Neuronal stem cell (in vitro differentiated cells): ENCODE data around the gene LMF1.

Experiments used
- DNase-seq: peaks from one replicate; pipeline ENCODE4 v3.0.0-alpha.2; 2013; ENCODE audit warnings: low spot score
- H2AFZ ChIP-seq: one replicate; pipeline ENCODE4 v1.6.1; 2013; ENCODE audit warnings: mild to moderate bottlenecking, low read length, inconsistent platforms
- H2AK5ac ChIP-seq: 2 replicates; pipeline ENCODE4 v1.6.1; 2013; ENCODE audit warnings: low read depth, mild to moderate bottlenecking, inconsistent platforms, low read length, moderate library complexity, mixed read lengths
- H2BK120ac ChIP-seq: 2 replicates; pipeline ENCODE4 v1.6.1; 2013; ENCODE audit warnings: low read depth, mild to moderate bottlenecking, inconsistent platforms, low read length, moderate library complexity, mixed read lengths
- H2BK12ac ChIP-seq: one replicate; pipeline ENCODE4 v1.6.1; 2013; ENCODE audit warnings: low read length, inconsistent platforms
- H2BK15ac ChIP-seq: 2 replicates; pipeline ENCODE4 v1.6.1; 2013; ENCODE audit warnings: mild to moderate bottlenecking, low read length, inconsistent platforms, mixed read lengths
- H2BK5ac ChIP-seq: one replicate; pipeline ENCODE4 v1.6.1; 2013; ENCODE audit warnings: inconsistent platforms, mild to moderate bottlenecking, low read length, moderate library complexity
- H3K14ac ChIP-seq: one replicate; pipeline ENCODE4 v1.6.1; 2013; ENCODE audit warnings: low read length, inconsistent platforms
- H3K18ac ChIP-seq: 2 replicates; pipeline ENCODE4 v1.6.1; 2013; ENCODE audit warnings: low read length, inconsistent platforms
- H3K23ac ChIP-seq: 2 replicates; pipeline ENCODE4 v1.6.1; 2013; ENCODE audit warnings: low read depth, mild to moderate bottlenecking, mixed read lengths, low read length, inconsistent platforms; ENCODE audit not compliant: poor library complexity
- H3K27ac ChIP-seq: replicated peaks from 3 replicates; pipeline ENCODE4 v1.5.1; 2013; ENCODE audit warnings: low read length, inconsistent platforms
- H3K27me3 ChIP-seq, 3 experiments: 2 replicates each; pipeline ENCODE4 v1.6.1; 2013; ENCODE audit warnings: low read length in 3 of 3, mild to moderate bottlenecking in 2 of 3, inconsistent platforms in 1 of 3, low read depth in 1 of 3, mixed read lengths in 1 of 3, moderate library complexity in 1 of 3; ENCODE audit not compliant: control insufficient read depth in 3 of 3, insufficient read depth in 3 of 3
- H3K36me3 ChIP-seq, 2 donors: replicated peaks in 1 of 2; 2 replicates each; pipeline ENCODE4 v1.6.1; 2013; ENCODE audit warnings: low read length in 2 of 2; ENCODE audit not compliant: control insufficient read depth in 2 of 2, insufficient read depth in 2 of 2
- H3K4ac ChIP-seq: 2 replicates; pipeline ENCODE4 v1.6.1; 2013; ENCODE audit warnings: inconsistent platforms, mild to moderate bottlenecking, low read length, moderate library complexity
- H3K4me1 ChIP-seq, 2 donors: 1 replicate in 1 of 2; 2 replicates in 1 of 2; pipeline ENCODE4 v1.6.1; 2013; ENCODE audit warnings: low read length in 2 of 2, low read depth in 1 of 2; ENCODE audit not compliant: control insufficient read depth in 2 of 2, insufficient read depth in 1 of 2
- H3K4me2 ChIP-seq: one replicate; pipeline ENCODE4 v1.6.1; 2013; ENCODE audit warnings: mild to moderate bottlenecking, low read length, inconsistent platforms; ENCODE audit not compliant: insufficient read depth, poor library complexity, severe bottlenecking
- H3K4me3 ChIP-seq, 2 donors: 2 replicates each; pipeline ENCODE4 v1.5.1; 2013; ENCODE audit warnings: low read length in 2 of 2, mild to moderate bottlenecking in 2 of 2, inconsistent platforms in 1 of 2, moderate library complexity in 1 of 2
- H3K79me1 ChIP-seq: one replicate; pipeline ENCODE4 v1.6.1; 2013; ENCODE audit warnings: low read depth, mild to moderate bottlenecking, inconsistent platforms, low read length, moderate library complexity
- H3K9ac ChIP-seq: one replicate; pipeline ENCODE4 v1.6.1; 2013; ENCODE audit warnings: mild to moderate bottlenecking, low read depth, low read length, inconsistent platforms; ENCODE audit not compliant: poor library complexity
- H3K9me3 ChIP-seq, 2 donors: replicated peaks in 1 of 2; 2 replicates each; pipeline versions ENCODE3 to v1.6.1; 2013; ENCODE audit warnings: low read length in 2 of 2, mild to moderate bottlenecking in 2 of 2, inconsistent platforms in 1 of 2, low read depth in 1 of 2, mixed read lengths in 1 of 2, moderate library complexity in 1 of 2; ENCODE audit not compliant: control insufficient read depth in 2 of 2, insufficient read depth in 1 of 2
- H4K8ac ChIP-seq: one replicate; pipeline ENCODE4 v1.6.1; 2013; ENCODE audit warnings: low read depth, mild to moderate bottlenecking, inconsistent platforms, low read length, moderate library complexity
- H4K91ac ChIP-seq: one replicate; pipeline ENCODE4 v1.6.1; 2013; ENCODE audit warnings: low read length, low read depth, mild to moderate bottlenecking, inconsistent platforms; ENCODE audit not compliant: poor library complexity
- WGBS, 2 donors: extraction: QIAGEN DNeasy Blood & Tissue Kit; methylation state at CpG; one replicate each; pipeline ENCODE4 v1.1.7; 2013; ENCODE audit warnings: missing lambda C conversion rate in 2 of 2, mixed read lengths in 1 of 2; ENCODE audit not compliant: insufficient read length in 2 of 2, insufficient replicate concordance in 1 of 2; ENCODE audit errors: extremely low coverage in 2 of 2; 5-methylcytosine and 5-hydroxymethylcytosine counted together

The LMF1 gene

DNA sequence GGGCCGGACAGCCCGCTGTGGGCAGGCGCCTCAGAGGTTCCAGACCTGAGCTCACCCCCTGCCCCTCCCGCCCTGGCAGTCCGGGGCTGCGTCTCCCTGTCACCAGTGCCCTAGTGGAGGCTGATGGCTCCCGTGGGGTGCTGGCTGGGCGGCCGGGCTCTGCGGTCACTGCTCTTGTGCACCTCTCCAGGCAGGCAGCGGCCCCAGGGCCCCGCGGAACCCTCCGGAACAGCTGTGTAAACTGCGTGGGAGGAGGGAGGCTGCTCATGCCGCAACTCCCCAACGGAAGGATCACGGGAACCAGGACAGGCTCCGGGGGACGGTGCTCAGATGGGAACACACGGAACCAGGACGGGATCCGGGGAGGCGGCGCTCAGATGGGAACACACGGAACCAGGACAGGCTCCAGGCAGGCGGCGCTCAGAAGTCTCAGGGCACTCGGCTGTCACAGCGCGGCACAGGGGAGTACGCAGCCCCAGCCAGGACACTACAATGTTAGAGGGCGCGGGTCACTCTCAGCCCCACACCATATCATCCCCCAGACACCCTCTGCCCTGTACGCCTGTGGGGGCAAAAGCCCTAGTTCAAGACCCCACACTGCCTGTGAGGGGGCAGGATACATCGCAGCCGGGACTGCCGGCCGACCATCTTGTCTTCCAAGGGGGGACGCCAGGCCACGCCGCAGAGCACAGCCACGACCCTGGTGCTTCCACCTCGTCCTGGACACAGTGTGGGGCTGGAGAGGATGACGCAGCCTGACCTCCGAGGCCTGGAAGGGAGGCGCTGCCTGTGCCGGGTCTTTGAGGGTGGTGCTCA is 96.2 kb downstream of the LMF1 start:
- Histone ChIP-seq H2BK120ac (no peak overlapping the region), H2BK15ac (no peak overlapping the region), H3K23ac (peak overlapping the region; percentile 89), H4K91ac (peak overlapping the region; percentile 53), H3K4me2 (no peak overlapping the region), H3K4me3 (no peak overlapping the region), H3K9me3 (peaks cover 0 to 2% of the 10 kb centered on the region in 2 donors), H2AFZ (no peak overlapping the region), H2BK5ac (no peak overlapping the region), H3K27me3 (no peaks in the 10 kb centered on the region), H3K79me1 (peaks cover 5% of the 10 kb centered on the region), H3K4me1 (no peaks in the 10 kb centered on the region), H3K18ac (peak overlapping the region; percentile 48), H3K4ac (no peak overlapping the region), H2AK5ac (peak overlapping the region; percentile 43), H3K14ac (peak overlapping the region; percentile 89), H3K36me3 (no peaks in the 10 kb centered on the region), H3K9ac (no peak overlapping the region), H4K8ac (peak overlapping the region; percentile 4), H3K27ac (no peak overlapping the region), H2BK12ac (no peak overlapping the region)
- WGBS, 2 donors, result no CpG with 5 or more reads among the region's 48 CpGs
- no peak for DNase-seq

GRCh38 chr16:873889-874288 is 96.9 kb downstream of the LMF1 start:
- Histone ChIP-seq H3K4me3 (no peak overlapping the region), H3K79me1 (peaks cover 5% of the 10 kb centered on the region), H3K4me1 (no peaks in the 10 kb centered on the region), H2BK15ac (no peak overlapping the region), H2BK120ac (no peak overlapping the region), H2BK5ac (no peak overlapping the region), H3K27ac (no peak overlapping the region), H3K18ac (no peak overlapping the region), H3K14ac (no peak overlapping the region), H4K91ac (no peak overlapping the region), H2BK12ac (no peak overlapping the region), H3K4me2 (no peak overlapping the region), H3K23ac (no peak overlapping the region), H3K4ac (no peak overlapping the region), H4K8ac (no peak overlapping the region), H3K27me3 (no peaks in the 10 kb centered on the region), H3K36me3 (no peaks in the 10 kb centered on the region), H3K9me3 (peaks cover 0 to 2% of the 10 kb centered on the region in 2 donors), H2AFZ (no peak overlapping the region), H3K9ac (no peak overlapping the region), H2AK5ac (no peak overlapping the region)
- WGBS, 2 donors, result no CpG with 5 or more reads among the region's 22 CpGs
- no peak for DNase-seq

DNA sequence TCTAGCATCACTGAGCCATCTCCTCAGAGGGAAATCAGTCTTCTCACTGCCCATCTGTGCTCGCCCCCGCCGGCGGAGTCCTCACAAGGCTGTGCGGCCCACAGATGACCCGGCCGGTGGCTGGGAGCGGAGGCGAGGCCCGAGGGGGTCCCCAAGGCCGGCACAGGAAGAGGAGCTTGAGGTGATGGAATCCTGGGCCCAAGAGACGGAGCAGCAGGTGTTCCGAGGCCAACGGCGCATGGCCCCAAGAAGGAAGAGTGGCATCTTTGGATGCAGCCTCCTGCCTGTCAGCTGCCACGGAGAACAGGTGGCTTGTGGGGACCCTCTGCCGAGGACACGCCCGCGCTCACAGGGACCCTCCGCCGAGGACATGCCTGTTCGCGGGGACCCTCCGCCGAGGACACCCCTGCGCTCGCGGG is 97.5 kb downstream of the LMF1 start:
- H3K27me3 ChIP-seq, result no peaks in the 10 kb centered on the region
- no peak overlapping the region for H2AFZ ChIP-seq
- peaks cover 0 to 2% of the 10 kb centered on the region in 2 donors for H3K9me3 ChIP-seq
- no peak overlapping the region for H2AK5ac ChIP-seq
- no CpG with 5 or more reads among the region's 29 CpGs for WGBS, 2 donors
- no peak for DNase-seq
- no peaks in the 10 kb centered on the region for H3K36me3 ChIP-seq
- no peak overlapping the region for H3K18ac ChIP-seq
- H3K4ac ChIP-seq, result no peak overlapping the region
- no peak overlapping the region for H4K91ac ChIP-seq
- H3K4me2 ChIP-seq, result no peak overlapping the region
- H4K8ac ChIP-seq, result no peak overlapping the region
- no peak overlapping the region for H3K27ac ChIP-seq
- no peak overlapping the region for H2BK15ac ChIP-seq
- H3K4me1 ChIP-seq, result no peaks in the 10 kb centered on the region
- no peak overlapping the region for H2BK12ac ChIP-seq
- H3K23ac ChIP-seq, result no peak overlapping the region
- no peak overlapping the region for H2BK120ac ChIP-seq
- H2BK5ac ChIP-seq, result no peak overlapping the region
- H3K14ac ChIP-seq, result peak overlapping the region; percentile 39
- H3K9ac ChIP-seq, result no peak overlapping the region
- peaks cover 5% of the 10 kb centered on the region for H3K79me1 ChIP-seq
- H3K4me3 ChIP-seq, result no peak overlapping the region

GRCh38 chr16:872436-873242 is 98.1 kb downstream of the LMF1 start:
- no peak overlapping the region for H2AK5ac ChIP-seq
- no peaks in the 10 kb centered on the region for H3K27me3 ChIP-seq
- H2AFZ ChIP-seq, result no peak overlapping the region
- H2BK120ac ChIP-seq, result no peak overlapping the region
- H3K14ac ChIP-seq, result no peak overlapping the region
- no CpG with 5 or more reads among the region's 23 CpGs for WGBS, 2 donors
- no peak overlapping the region for H4K8ac ChIP-seq
- no peak overlapping the region for H3K18ac ChIP-seq
- no peak overlapping the region for H3K23ac ChIP-seq
- H3K4me2 ChIP-seq, result no peak overlapping the region
- peaks cover 5% of the 10 kb centered on the region for H3K79me1 ChIP-seq
- H3K4ac ChIP-seq, result no peak overlapping the region
- no peak overlapping the region for H3K27ac ChIP-seq
- H3K9ac ChIP-seq, result no peak overlapping the region
- DNase-seq, result no peak
- no peak overlapping the region for H3K4me3 ChIP-seq
- no peak overlapping the region for H4K91ac ChIP-seq
- H3K36me3 ChIP-seq, result no peaks in the 10 kb centered on the region
- H3K9me3 ChIP-seq, result peaks cover 0 to 2% of the 10 kb centered on the region in 2 donors
- H2BK15ac ChIP-seq, result no peak overlapping the region
- no peaks in the 10 kb centered on the region for H3K4me1 ChIP-seq
- no peak overlapping the region for H2BK5ac ChIP-seq
- H2BK12ac ChIP-seq, result no peak overlapping the region
